Skeletal muscle satellite cell (primary cell): Measurements from ENCODE around the gene BRD9.

Experiments used
- H3K27me3 ChIP-seq: 2 replicates; pipeline ENCODE4 v1.7.0; 2013; ENCODE audit warnings: low read length; ENCODE audit not compliant: control insufficient read depth, insufficient read depth
- H3K36me3 ChIP-seq: 2 replicates; pipeline ENCODE4 v1.7.0; 2013; ENCODE audit warnings: mild to moderate bottlenecking, control low read depth, low read length; ENCODE audit not compliant: insufficient read depth
- H3K4me1 ChIP-seq: 2 replicates; pipeline ENCODE4 v1.7.0; 2013; ENCODE audit warnings: low read length; ENCODE audit not compliant: control insufficient read depth, insufficient read depth
- H3K4me2 ChIP-seq: 2 replicates; pipeline ENCODE4 v1.7.0; 2013; ENCODE audit warnings: mild to moderate bottlenecking, low read length
- H3K4me3 ChIP-seq: 2 replicates; pipeline ENCODE4 v1.7.0; 2013; ENCODE audit warnings: low read length
- H3K9ac ChIP-seq: 2 replicates; pipeline ENCODE4 v1.7.0; 2013; ENCODE audit warnings: mild to moderate bottlenecking, low read depth, low read length, moderate library complexity
- H3K9me3 ChIP-seq: replicated peaks from 2 replicates; pipeline ENCODE4 v1.7.0; 2013; ENCODE audit warnings: mild to moderate bottlenecking, control low read depth, low read length

The BRD9 gene

GRCh38 chr5:870956-871355, 21.6 kb downstream of the BRD9 start:
- H3K27me3 ChIP-seq, result no peaks in the 10 kb centered on the region
- no peaks in the 10 kb centered on the region for H3K9me3 ChIP-seq
- no peak overlapping the region for H3K4me2 ChIP-seq
- H3K4me1 ChIP-seq, result no peaks in the 10 kb centered on the region
- H3K9ac ChIP-seq, result no peak overlapping the region
- no peak overlapping the region for H3K4me3 ChIP-seq
- peaks cover 79% of the 10 kb centered on the region for H3K36me3 ChIP-seq

DNA sequence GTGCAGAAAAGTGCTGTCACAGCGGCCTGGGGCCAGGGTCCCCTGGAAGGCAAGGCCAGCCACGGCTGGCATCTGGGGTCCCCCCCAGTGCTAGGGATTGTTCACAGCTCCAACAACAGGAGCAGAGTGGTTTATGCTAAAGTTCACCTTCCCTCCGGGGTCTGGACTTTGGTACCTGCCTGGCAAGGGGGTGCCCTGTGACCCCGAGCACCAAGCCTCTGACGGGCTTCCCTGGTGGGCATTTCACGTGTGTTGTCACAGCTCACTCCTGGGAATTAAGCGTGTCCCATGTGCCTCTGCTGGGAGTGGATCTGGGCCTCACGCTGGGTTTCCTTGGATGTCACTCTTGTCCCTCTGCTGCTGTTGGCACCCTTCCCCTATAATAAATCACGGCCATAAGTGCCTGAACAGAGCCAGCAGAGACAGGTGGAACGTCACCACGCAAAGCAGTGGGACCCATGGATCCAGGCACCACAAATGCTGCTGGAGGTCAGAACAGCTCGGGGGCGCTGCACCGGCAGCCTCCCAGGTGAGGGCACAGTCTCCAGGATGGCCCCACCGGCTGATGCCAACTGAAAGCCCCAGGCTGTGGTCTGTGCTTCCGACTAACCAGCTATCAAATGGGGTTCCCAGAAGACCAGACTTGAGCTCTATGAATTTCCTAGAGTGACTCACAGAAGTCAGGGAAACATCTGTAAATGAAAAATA, 24.0 kb downstream of the BRD9 start:
- H3K4me3 ChIP-seq, result no peak overlapping the region
- H3K36me3 ChIP-seq, result peaks cover 94% of the 10 kb centered on the region

GRCh38 chr5:867300-867870, 25.2 kb downstream of the BRD9 start:
- Histone ChIP-seq H3K4me1 (no peaks in the 10 kb centered on the region), H3K27me3 (no peaks in the 10 kb centered on the region), H3K4me2 (no peak overlapping the region), H3K9me3 (no peaks in the 10 kb centered on the region), H3K9ac (no peak overlapping the region), H3K4me3 (no peak overlapping the region), H3K36me3 (peaks cover 94% of the 10 kb centered on the region)

More for the DNA sequence above, 24.0 kb downstream of the BRD9 start:
- H3K27me3 ChIP-seq, result no peaks in the 10 kb centered on the region
- no peak overlapping the region for H3K9ac ChIP-seq
- H3K4me1 ChIP-seq, result no peaks in the 10 kb centered on the region
- no peaks in the 10 kb centered on the region for H3K9me3 ChIP-seq
- H3K4me2 ChIP-seq, result no peak overlapping the region

DNA sequence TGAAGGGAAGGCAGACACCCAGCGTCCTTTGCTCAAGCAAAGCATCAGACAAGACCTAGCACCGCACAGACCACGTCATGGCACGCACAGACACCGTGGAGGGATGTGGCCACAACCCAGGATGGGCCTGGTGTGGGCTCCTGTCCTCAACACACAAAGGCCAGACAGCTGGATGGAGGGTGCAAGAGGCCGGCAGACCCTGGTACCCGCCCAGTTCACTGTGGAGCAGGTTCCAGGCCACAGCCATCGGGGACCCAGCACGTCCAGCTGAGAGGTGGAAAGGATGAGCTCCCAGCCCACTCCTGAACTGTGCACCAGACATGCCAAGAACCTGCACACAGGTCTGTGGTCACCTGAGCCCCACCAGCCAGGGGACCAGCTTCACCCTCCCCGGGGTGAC, 26.8 kb downstream of the BRD9 start:
- Histone ChIP-seq H3K27me3 (no peaks in the 10 kb centered on the region), H3K4me2 (no peak overlapping the region), H3K9ac (no peak overlapping the region), H3K4me1 (no peaks in the 10 kb centered on the region), H3K9me3 (no peaks in the 10 kb centered on the region), H3K36me3 (peaks cover 82% of the 10 kb centered on the region), H3K4me3 (no peak overlapping the region)

GRCh38 chr5:865168-865521, 27.5 kb downstream of the BRD9 start:
- Histone ChIP-seq H3K9me3 (no peaks in the 10 kb centered on the region), H3K4me2 (no peak overlapping the region), H3K36me3 (peaks cover 76% of the 10 kb centered on the region), H3K27me3 (no peaks in the 10 kb centered on the region), H3K9ac (no peak overlapping the region), H3K4me1 (no peaks in the 10 kb centered on the region), H3K4me3 (no peak overlapping the region)

DNA sequence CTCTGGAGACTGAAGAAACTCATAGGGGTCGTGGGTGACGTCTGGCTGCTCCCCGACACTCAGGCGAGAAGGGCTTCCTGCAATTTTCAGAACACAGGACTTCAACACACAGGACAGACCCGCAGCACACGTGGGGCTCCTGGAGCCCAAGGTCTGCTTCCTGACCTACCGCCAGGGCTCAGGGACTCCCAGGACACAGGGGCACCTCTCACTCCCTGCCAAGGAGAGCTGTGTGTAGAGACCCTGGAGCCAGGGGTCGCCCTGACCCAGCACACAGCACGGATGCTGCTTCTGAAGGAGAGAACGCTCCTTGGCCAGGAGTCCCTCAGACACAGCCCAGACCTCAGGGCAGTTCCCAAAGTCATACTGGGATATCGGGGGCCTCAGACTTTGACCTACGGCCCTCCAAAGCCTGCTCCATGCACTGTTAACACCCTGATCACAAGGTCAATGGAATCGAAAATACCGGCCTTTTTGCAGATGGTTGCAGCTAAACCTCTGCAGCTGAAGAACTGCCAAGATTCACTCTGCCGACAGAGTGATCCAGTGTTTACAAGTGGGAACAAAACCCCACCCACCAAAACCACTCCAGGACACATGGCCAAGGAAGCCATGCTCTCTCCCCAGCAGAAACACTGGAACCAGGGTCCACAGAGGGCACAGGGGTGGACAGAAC, 28.0 kb downstream of the BRD9 start:
- Histone ChIP-seq H3K4me3 (no peak overlapping the region), H3K36me3 (peaks cover 71% of the 10 kb centered on the region), H3K9ac (no peak overlapping the region), H3K27me3 (no peaks in the 10 kb centered on the region), H3K9me3 (no peaks in the 10 kb centered on the region), H3K4me1 (no peaks in the 10 kb centered on the region), H3K4me2 (no peak overlapping the region)

GRCh38 chr5:863244-863805, 29.3 kb downstream of the BRD9 start:
- Histone ChIP-seq H3K4me2 (no peak overlapping the region), H3K4me3 (no peak overlapping the region), H3K27me3 (no peaks in the 10 kb centered on the region), H3K9ac (no peak overlapping the region), H3K36me3 (peaks cover 58% of the 10 kb centered on the region), H3K9me3 (no peaks in the 10 kb centered on the region), H3K4me1 (no peaks in the 10 kb centered on the region)

DNA sequence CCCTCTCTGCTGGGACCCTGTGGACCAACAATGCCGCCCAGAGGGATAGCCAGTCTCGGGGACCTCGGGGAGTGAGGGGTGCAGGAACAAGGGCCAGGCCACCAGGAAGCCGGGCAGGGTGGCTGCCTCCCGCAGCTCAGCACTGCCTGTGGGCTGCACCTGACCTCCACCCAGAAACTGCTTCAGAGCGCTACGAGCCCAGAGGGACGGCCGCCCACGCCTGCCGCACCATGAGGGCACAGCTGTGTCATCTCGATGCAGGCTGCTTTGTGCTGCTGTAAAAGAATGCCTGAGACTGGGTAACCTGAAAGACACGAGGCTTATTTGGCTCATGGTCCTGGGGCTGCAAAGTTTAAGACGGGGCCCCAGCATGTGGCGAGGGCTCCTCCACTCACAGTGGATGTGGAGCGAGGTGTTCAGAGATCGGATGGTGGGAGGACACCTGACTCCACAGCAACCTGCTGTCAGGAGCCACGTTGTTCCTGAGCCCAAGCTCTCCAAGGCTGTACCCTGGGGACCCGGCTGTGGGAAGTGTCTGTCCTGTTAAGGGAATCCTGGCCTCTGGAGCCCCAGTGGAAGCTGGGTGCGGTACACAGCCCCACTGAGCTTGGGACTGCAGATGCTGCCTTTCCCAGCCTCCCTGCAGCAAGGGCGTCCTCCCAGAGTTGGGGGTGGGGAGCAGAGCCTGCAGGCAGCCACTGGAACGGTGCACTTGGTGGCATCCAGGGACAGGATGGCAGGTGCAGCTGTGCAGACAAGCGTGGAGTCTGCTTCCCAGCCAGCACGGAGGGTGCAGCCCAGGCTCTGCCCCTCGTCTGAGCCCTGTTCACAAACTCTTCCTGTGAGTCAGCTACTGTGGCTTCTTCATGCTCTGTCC, 30.0 kb downstream of the BRD9 start:
- H3K4me1 ChIP-seq, result no peaks in the 10 kb centered on the region
- H3K9ac ChIP-seq, result no peak overlapping the region
- no peak overlapping the region for H3K4me3 ChIP-seq
- H3K36me3 ChIP-seq, result peaks cover 51% of the 10 kb centered on the region
- no peaks in the 10 kb centered on the region for H3K27me3 ChIP-seq
- no peak overlapping the region for H3K4me2 ChIP-seq
- no peaks in the 10 kb centered on the region for H3K9me3 ChIP-seq

DNA sequence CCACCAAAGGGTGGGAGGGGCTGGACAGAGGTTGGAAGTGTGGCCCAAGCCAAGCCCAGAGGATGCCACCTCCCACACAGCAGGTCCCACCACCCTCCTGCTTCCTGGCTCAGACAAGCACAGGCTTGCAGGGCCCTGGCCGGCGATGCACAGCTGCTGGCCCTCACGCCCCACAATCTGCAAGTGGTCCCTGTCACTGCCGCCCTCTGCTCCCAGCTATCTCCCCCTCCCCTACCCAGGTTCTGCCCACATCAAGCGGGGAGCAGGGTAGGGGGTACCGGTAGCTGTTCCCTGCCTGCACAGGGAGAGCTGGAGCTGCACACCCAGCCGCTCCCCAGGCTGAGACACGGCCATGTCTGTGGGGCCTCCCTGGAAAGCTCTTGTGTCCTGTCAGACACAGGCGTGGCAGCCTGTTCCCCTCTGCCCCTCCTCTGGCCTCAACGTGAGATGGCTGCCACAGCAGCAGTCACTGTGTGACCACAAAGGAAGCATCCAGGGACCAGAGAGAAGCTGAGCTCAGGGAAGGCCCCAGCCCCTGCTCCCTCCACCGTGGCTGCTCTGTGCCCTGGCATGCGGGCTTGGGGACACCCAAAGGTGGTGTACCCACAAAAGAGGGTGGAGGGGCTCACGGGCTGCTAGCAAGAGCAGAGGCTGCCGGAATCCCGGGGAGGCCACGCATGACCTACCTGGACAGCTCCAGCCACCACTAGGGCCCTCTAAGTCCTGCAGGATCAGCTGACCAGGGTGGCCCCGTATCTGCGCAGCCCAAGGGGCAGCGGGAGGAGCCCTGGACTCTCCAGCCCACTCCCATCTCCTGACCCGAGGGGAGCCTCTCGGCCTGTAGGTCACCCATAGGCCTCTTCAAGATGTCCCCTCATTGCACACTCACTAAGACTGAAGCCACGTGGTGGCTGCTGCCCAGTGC, 30.9 kb downstream of the BRD9 start:
- H3K4me1 ChIP-seq, result no peaks in the 10 kb centered on the region
- H3K9me3 ChIP-seq, result no peaks in the 10 kb centered on the region
- H3K36me3 ChIP-seq, result peaks cover 42% of the 10 kb centered on the region
- no peak overlapping the region for H3K9ac ChIP-seq
- no peak overlapping the region for H3K4me3 ChIP-seq
- no peaks in the 10 kb centered on the region for H3K27me3 ChIP-seq
- no peak overlapping the region for H3K4me2 ChIP-seq

DNA sequence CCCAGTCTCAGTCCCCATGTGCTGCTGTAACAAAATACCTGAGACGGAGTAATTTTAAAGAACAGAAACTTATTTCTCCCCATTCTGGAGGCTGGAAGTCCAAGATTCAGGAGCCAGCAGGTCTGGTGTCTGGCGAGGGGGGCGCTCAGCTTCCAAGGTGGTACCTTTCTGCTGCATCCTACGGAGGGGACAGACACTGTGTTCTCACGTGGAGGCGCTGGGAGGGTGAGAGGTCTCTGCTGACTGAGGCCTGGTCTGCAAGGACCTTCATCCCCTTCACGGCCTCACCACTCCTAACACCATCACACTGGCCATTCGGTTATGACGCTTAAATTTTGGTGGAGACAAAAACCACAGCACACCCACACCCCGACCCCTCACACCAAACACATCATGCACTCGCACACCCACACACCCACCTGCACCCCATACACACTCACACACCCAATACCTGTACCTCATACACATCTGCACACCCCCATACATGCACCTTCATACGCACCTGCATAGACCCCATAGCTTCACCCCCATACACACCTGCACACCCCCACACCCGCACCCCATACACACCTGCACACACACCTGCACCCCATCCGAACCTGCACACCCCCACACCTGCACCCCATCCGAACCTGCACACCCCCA, 32.0 kb downstream of the BRD9 start:
- Histone ChIP-seq H3K4me1 (no peaks in the 10 kb centered on the region), H3K36me3 (peaks cover 31% of the 10 kb centered on the region), H3K9me3 (no peaks in the 10 kb centered on the region), H3K4me2 (no peak overlapping the region), H3K9ac (no peak overlapping the region), H3K4me3 (no peak overlapping the region), H3K27me3 (no peaks in the 10 kb centered on the region)
